Activated naive CD4-positive, alpha-beta T cell treated with anti-CD3 and anti-CD28 coated beads, Interleukin-2, amount 50 U/mL, for 72 hours (primary cell): Measurements from ENCODE around the gene TMEM35A. TPM values are rescaled to one million over a fixed set of nuclear protein-coding genes. Genes with fewer than 3 reads are reported as not detected.
"Not testable (repeated sequence)": the region's sequence is repeated elsewhere in the genome, so short reads cannot be mapped to it uniquely, and the experiment has no call there.

Experiments used
- ATAC-seq, 2 donors: fragments of 150-1000 bp; cut with Tn5 transposase; 2 replicates each; pipeline ENCODE4 v1.10.0; 2021; ENCODE audit warnings: mild to moderate bottlenecking in 2 of 2, moderate library complexity in 2 of 2
- DNase-seq, 2 donors: peaks; one replicate each; pipeline ENCODE4 v3.0.0; 2021 to 2022; ENCODE audit warnings: low spot score in 2 of 2
- H3K27ac Mint-ChIP-seq, 2 donors: one replicate each; pipeline ENCODE4 v1.8.0; 2022; ENCODE audit warnings: mild to moderate bottlenecking in 2 of 2, mixed read lengths in 2 of 2
- H3K36me3 Mint-ChIP-seq, 2 donors: one replicate each; pipeline ENCODE4 v1.8.0; 2022; ENCODE audit warnings: mixed read lengths in 2 of 2
- H3K9me3 Mint-ChIP-seq, 2 donors: one replicate each; pipeline ENCODE4 v1.8.0; 2022; ENCODE audit warnings: mixed read lengths in 2 of 2
- total RNA-seq, 2 donors: library from RNA; stranded (reverse); gene quantifications; one replicate each; pipeline ENCODE4 v1.2.3, GENCODE V29; 2022

Gene TMEM35A, protein sequence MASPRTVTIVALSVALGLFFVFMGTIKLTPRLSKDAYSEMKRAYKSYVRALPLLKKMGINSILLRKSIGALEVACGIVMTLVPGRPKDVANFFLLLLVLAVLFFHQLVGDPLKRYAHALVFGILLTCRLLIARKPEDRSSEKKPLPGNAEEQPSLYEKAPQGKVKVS
- total RNA-seq, result not detected

DNA sequence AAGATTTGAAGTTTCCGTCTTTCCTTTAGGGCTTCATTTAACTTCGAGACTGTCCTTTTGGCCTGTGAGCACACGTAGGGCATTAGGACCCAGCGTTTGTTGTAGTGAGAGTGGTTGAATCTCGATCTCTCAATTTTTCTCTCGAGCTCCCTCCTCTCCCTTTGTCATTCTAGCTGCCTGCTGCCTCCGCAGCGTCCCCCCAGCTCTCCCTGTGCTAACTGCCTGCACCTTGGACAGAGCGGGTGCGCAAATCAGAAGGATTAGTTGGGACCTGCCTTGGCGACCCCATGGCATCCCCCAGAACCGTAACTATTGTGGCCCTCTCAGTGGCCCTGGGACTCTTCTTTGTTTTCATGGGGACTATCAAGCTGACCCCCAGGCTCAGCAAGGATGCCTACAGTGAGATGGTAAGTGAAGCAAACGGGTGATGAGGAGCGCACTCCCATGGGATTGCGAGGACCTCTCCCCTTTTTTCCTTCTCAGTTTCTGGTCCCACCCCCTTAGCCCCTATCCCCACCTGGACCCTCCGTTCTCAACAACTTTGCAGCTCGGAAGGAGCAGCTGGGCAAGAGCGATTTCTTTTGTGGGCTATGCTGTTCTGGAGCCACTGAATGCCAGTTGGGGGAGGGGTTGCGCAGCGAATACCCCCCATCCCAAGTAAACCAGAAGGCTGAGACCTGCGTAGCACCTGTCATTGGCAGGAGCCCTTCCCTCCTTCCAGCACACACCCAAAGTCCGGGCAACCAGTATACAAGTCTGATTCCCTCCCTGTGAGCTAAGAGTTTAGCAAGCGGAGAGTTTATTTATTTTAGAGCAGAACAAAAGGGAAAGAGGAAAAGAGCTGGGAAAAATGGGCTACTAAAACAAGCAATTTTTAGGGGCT is at the start of gene TMEM35A:
TSS of gene TMEM35A (plus strand) at position 164 of the 883 bp plus-strand sequence. CDS start at position 288, 124 bp downstream.
- DNase-seq (no peak), ATAC-seq (no peak)
- no peaks in the 10 kb centered on the region for H3K36me3 Mint-ChIP-seq
- no peak within 1 kb of the TSS for H3K27ac Mint-ChIP-seq
- H3K9me3 Mint-ChIP-seq, result no peaks in the 10 kb centered on the region

DNA sequence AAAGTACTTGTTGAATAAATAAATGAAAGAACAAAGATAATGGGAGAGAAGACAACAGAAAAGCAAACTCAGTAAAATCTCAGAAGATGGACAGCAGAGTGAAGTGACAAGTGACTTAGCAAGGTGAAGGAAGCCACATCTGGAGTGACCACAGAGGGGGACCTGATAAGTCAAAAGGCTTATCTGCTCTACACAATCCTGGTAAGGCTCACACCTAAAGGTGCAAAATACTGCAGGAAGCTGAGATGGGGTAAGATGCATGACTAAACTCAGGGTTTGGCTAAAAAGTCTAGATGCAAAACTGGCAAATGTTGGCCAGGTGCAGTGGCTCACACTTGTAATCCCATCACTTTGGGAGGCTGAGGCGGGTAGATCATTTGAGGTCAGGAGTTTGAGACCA is 49.0 kb upstream of the TMEM35A start:
- DNase-seq, result no peak
- Mint-ChIP-seq H3K27ac (no peak overlapping the region), H3K9me3 (peaks cover 0 to 7% of the 10 kb centered on the region in 2 donors), H3K36me3 (peaks cover 10 to 15% of the 10 kb centered on the region in 2 donors)
- no peak for ATAC-seq

DNA sequence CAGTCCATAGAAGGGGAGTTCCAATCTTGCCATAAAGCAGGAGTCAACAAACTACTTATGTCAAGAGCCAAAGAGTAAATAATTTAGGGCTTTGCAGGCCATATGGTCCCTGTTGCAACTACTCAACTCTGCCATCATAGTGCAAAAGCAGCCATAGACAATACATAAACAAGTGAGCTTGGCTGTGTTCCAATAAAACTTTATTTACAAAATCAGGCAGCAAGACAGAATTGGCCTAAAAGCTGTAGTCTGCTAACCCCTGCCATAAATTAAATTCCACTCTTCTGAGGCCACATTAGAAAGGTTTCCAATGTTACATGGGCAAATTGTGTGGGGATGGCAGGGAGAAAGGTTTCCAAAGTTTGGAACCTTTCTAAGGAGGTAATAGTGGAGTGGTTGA is 41.4 kb upstream of the TMEM35A start:
- ATAC-seq (no peak), DNase-seq (no peak)
- Mint-ChIP-seq H3K27ac (no peak overlapping the region), H3K36me3 (no peaks in the 10 kb centered on the region), H3K9me3 (no peaks in the 10 kb centered on the region)

DNA sequence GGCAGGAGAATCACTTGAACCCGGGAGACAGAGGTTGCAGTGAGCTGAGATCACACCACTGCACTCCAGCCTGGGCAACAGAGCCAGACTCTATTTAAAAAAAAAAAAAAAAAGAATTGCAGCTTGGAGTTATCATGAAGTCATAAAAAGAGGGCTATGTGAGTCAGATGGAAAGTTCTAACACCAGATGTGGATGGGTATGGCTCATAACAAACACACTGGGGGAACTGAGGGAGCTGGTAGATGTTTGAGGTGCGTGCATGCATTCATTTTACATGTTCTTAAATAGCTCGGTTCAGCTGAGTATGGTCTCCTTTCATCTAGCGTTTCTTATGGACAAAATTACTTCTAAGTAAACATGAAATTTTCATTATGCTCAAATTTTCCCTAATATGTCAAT is 38.5 kb upstream of the TMEM35A start:
- ATAC-seq (peak; percentile 86 to 97), DNase-seq (no peak)
- Mint-ChIP-seq H3K36me3 (no peaks in the 10 kb centered on the region), H3K9me3 (no peaks in the 10 kb centered on the region), H3K27ac (no peak overlapping the region)

DNA sequence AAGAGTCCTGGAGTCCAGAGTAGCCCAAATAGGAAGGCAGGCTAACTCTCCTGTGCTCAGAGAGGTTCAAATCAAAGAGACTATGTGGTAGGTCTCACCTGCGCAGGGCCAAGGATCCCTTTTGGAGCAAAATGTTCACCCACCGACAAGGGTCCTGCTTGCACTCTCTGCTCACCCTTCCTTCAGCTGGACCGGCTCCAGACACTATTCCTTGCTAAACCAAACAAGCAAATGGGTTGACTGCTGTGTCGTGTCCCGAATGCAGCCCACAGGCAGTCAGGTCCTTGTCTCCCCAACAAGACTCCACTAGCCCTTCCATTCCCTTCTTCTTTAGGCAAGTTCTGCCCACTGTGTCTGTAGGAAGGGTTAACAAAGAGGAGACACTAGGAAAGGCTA is 27.5 kb upstream of the TMEM35A start:
- DNase-seq (no peak), ATAC-seq (no peak)
- Mint-ChIP-seq H3K27ac (peak overlapping the region; percentile 56 to 98), H3K36me3 (peaks cover 0 to 9% of the 10 kb centered on the region in 2 donors), H3K9me3 (no peaks in the 10 kb centered on the region)

DNA sequence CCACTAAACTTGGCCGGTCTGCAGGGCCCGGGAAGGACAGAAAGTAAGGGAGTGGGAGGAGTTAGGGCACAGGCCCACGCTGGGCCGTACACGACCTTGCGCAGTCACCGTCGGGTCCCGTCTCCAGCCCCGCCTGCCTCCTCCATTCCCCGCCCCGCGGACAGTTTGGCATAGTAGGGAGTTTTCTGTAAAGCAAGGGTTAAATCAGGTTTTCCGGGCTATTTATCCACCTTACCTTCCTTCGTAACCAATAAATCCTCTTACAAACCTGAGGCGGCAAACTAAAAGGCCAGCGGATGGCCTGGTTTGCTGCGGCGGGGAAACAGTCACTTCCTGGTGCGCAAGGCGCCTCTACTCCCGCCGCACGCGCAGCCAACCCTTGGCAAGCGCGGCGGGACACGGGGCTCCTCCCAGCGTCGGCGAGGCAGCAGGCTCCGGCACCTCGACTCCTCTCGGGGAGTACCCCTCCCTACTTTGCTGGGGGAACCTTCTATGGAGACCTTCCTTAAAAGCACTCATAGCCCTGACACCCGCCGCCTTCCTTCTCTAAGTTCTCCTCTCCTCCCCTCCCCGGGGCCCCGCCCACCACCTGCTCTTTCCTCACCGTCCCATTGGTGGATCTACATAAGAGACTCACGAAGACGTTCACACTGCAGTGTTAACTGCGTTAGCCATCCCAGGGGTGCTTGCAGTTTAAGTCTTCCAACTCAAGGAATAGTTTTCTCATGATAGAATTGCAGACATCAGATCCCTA is 27.0 kb upstream of the TMEM35A start, which contains the start of gene TRMT2B:
TSS of gene TRMT2B (minus strand) at position 563 of the 754 bp plus-strand sequence. CDS start 9,822 bp downstream, outside the sequence.
- peak within 1 kb of the TSS; percentile 56 to 98 for H3K27ac Mint-ChIP-seq
- H3K36me3 Mint-ChIP-seq, result peaks cover 0 to 12% of the 10 kb centered on the region in 2 donors
- peaks cover 1 to 3% of the 10 kb centered on the region in 2 donors for H3K9me3 Mint-ChIP-seq
- peak; percentile 68 to 78 for DNase-seq
- peak; percentile 90 to 91 for ATAC-seq

DNA sequence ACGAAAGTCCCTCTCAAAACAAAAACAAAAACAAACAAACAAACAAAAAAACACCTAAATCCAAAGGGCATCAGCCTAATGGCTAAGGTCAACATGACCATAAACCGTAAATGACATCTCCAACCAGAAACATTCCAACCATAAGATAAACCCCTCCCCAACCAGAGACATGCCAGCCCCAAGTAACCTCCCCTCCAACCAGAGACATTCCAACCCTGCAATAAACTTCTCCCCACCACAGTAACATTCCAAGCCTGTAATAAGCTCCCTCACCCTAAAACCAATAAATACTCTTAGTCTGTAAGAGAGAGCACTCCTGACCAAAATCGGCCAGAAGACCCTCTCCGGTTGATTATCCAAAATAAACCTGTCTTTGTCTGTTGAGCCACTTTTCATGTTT is 22.1 kb upstream of the TMEM35A start:
- not testable (repeated sequence) for H3K9me3 Mint-ChIP-seq, H3K27ac Mint-ChIP-seq, ATAC-seq, H3K36me3 Mint-ChIP-seq, DNase-seq

DNA sequence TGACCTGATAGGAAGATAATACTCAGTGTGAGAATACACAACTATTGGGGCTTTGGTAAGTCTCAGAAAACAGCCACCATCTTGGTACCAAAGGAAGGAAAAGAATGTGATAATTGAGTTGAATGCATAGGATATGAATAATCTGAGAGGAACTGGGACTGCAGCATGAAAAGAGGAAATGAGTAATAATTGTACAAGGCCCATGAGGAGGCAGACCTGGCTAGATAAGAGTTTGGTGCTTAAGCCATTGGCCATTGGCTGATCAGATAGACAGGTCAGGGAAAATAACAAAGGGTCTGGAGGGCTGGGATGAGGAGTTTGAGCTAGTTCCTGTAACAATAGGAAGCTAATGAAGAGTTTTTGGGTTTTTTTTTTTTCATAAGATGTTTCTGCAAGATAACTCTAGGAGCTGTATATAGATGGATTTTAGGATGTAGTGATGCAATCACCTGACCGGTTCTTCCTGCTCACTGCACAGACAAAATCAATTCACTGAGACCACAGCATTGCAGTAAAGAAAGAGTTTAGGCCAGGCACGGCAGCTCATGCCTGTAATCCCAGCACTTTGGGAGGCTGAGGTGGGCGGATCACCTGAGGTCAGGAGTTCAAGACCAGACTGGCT is 21.5 kb upstream of the TMEM35A start:
- H3K27ac Mint-ChIP-seq, result no peak overlapping the region
- H3K9me3 Mint-ChIP-seq, result peaks cover 5 to 7% of the 10 kb centered on the region in 2 donors
- ATAC-seq (peak; percentile 84 to 88), DNase-seq (peak in 1 of 2 donors; percentile 2)
- H3K36me3 Mint-ChIP-seq, result peaks cover 0 to 5% of the 10 kb centered on the region in 2 donors

DNA sequence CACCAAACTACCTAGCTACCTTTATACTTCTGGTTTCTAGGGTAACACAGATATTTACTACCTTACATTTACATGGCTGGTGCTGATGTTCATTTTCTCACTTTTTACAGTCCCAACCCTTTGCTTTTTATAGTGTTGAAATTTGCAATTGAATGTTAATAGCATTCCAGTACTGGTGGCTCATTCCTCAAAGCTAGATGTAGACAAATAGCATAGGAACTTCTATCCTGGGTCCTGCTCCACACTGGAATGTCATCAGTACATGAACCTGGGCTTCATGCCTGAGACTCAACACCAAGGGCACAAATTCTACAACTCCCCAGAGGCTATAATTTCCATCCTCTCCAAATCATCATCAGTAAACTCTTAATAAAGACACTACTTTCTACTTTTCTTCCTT is 16.5 kb upstream of the TMEM35A start:
- Mint-ChIP-seq H3K36me3 (no peaks in the 10 kb centered on the region), H3K27ac (no peak overlapping the region), H3K9me3 (peaks cover 0 to under 1% of the 10 kb centered on the region in 2 donors)
- DNase-seq (no peak), ATAC-seq (no peak)

DNA sequence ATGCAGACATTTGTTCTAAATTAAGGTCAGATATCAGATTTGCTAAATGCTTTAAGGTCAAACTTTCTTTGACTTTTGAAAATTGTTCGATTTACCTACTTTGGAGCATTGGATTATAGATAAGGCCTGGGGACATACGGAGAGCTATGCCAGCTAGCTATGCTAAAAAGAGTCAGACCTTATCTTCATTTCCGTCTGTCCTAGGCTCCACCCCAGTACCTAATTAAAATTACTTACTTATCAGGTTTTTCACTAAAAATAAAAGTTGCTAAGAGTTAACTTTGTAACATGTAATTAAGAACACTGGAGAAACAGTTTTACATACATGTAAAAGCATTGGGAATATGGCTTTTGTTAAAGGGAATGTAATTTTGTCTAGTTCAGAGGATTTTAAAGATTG is 7.1 kb upstream of the TMEM35A start:
- DNase-seq, result no peak
- no peaks in the 10 kb centered on the region for H3K36me3 Mint-ChIP-seq
- H3K27ac Mint-ChIP-seq, result no peak overlapping the region
- ATAC-seq, result no peak
- H3K9me3 Mint-ChIP-seq, result no peaks in the 10 kb centered on the region

DNA sequence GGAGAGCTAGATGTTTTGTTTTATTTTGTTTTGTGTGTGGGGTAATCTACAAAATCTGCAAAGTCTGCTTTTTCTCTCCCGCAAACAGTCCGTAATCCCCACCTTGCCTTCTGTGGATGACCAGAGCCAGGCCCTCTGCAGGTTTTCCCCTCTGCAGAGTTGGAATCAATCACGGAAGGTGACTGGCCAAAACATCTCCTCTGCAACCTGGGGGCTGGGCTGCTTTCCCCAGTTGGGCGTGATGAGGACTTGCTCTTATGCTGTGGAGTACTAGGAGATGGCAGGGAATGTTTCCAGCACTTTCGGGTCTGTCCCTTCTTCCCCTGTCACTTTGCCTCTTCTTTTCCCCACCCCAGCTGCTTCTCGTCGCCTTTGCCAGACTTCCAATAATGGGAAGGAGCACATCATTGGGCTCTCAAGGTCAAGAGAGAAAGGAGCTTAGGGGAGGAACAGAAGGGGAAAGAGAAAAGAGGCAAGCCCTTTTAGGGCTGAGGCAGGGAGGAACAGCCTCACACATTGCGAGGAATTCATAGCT is 1.1 kb downstream of the TMEM35A start:
- no peak for DNase-seq
- Mint-ChIP-seq H3K36me3 (no peaks in the 10 kb centered on the region), H3K9me3 (no peaks in the 10 kb centered on the region), H3K27ac (no peak overlapping the region)
- no peak for ATAC-seq

DNA sequence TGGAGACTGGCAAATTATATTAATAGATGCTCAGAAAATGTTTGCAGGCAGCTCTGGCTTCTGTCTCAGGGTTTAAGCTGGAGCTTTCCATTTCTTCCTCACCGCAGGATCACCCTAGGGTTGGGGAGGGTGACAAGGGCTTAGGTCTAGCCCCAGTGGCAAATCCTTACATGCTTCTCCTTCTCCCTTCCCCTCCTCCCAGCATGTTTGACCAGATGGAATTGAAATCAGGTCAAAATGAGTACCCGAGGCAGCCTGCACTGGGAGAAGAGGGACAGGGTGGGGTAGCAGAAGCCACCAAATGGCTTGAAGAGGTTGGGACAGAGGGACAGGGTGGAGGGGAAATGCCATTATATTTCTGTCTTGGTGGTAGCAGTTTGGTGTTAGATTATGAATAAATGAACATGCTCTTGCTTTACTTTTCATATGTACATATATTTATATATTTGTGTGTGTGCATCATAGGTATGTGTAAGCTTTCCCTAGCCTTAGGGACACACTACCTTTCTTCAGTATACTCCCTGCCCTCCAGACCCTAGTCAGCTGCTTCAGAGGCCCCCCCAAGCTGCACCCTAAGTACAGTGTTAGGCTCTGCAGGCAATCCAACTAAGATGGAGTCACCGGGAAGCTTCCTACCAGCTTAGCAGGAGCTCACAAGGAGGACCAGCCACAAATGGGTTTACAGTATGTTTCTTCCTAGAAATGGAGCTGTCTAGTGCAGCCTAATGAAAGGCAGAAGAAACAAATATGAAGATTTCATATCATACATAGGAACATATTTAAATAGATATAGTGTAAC is 1.8 kb downstream of the TMEM35A start:
- ATAC-seq (no peak), DNase-seq (no peak)
- no peaks in the 10 kb centered on the region for H3K9me3 Mint-ChIP-seq
- no peaks in the 10 kb centered on the region for H3K36me3 Mint-ChIP-seq
- H3K27ac Mint-ChIP-seq, result no peak overlapping the region

DNA sequence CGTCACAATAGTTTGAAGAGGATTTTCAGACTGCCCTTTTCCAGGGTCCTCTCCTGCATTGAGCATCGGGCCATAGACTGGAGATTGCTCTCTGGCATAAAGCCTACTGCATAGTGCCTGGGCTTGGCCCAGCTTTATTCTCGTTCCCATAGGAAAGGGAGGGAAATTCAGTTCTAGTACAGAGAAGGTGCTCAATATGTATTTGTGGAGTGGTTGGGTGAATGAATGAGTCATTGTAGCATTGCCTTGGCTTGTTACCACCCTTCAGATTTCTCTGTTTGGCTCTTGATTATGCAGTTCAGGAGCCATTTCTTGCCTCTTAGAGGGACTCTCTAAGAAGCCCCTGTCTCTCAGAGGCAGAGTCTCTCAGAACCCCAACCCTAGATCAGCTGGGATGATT is 2.6 kb downstream of the TMEM35A start:
- Mint-ChIP-seq H3K36me3 (no peaks in the 10 kb centered on the region), H3K9me3 (no peaks in the 10 kb centered on the region), H3K27ac (no peak overlapping the region)
- ATAC-seq (no peak), DNase-seq (no peak)

DNA sequence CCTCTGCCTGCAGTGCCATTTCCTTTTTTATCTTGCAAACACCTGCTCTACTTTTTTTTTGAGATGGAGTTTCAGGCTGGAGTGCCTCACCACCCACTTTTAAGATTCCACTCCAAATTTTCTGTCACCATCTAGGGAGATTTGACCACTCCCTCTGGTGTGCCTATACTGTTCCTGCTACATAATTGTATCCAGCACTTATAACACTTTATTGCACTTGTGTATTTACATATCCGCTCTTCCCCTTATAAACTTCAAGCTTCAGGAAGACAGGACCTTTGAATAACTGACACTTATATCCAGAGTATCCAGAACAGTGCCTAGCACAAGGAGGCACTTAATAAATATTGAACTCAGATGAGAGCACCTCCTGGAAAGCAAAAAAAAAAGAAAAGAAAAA is 13.1 kb downstream of the TMEM35A start:
- Mint-ChIP-seq H3K9me3 (no peaks in the 10 kb centered on the region), H3K36me3 (no peaks in the 10 kb centered on the region), H3K27ac (no peak overlapping the region)
- no peak for ATAC-seq
- DNase-seq, result no peak

DNA sequence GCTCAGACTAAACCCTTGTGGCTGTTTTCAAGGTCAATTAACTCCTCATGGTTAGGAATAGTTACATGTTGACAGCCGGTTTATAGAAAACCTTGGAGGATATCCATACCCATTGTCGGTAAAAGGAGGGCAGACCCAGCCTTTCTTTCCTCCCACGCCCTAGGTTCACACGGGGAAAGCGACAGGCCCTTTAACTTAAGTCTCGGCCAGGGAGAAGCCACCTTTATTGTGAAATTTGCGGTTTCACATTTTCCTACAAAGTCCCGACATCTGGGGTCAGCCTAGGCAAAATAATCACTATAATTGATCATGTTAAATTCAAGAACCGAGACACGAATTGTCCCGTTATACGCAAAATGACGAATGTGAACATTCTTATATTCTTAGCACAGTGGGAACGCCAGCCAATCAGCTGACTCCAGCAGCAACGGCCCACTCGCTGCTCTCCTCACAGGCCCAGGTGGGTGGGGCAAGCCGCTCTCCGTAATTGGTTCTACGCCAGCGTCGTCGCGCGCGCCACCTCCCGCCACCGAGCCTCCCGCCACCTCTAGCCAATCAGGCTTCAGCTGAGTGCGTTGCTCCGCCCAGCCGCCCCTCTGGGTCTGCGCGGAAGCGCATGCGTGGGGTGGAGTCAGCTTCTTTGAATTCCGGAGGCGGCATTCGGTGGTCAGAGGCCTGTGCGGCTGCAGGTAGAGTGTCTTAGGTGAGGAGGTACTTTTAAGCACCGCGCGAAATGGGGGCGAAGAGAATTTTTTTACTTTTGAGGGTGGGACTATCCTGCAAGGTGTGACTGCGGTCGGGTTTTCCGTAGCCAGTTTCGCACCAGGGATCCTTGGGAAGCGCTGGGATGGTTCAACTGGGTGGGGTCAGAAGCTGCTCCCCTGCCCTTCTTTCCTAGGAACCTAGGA is 19.1 kb downstream of the TMEM35A start, which contains the start of gene CENPI:
TSS of gene CENPI (plus strand) at position 659 of the 908 bp plus-strand sequence. CDS start 2,867 bp downstream, outside the sequence.
- H3K27ac Mint-ChIP-seq, result peak within 1 kb of the TSS; percentile 74 to 97
- H3K36me3 Mint-ChIP-seq, result peaks cover 14 to 26% of the 10 kb centered on the region in 2 donors
- DNase-seq (peak; percentile 88 to 96), ATAC-seq (peak; percentile 99)
- no peaks in the 10 kb centered on the region for H3K9me3 Mint-ChIP-seq
